SH-SY5Y (cell line): Measurements from ENCODE around the gene ZNF160.

Source experiments
- GATA2 ChIP-seq: IDR thresholded peaks from 2 replicates; pipeline ENCODE4 v1.6.1; 2011; ENCODE audit warnings: mild to moderate bottlenecking, low read depth, low read length
- GATA3 ChIP-seq: IDR thresholded peaks from 2 replicates; pipeline ENCODE4 v1.6.1; 2011; ENCODE audit warnings: low read depth, mild to moderate bottlenecking, low read length, moderate library complexity

The ZNF160 gene

GRCh38 chr19:53094754-53095575 lies 8.3 kb downstream of the ZNF160 start:
- TF ChIP-seq GATA3 (no peak), GATA2 (no peak)

GRCh38 chr19:53092723-53093122 lies 10.5 kb downstream of the ZNF160 start:
- TF ChIP-seq GATA2 = no peak
- no peak for TF ChIP-seq GATA3

GRCh38 chr19:53091413-53092254 lies 11.6 kb downstream of the ZNF160 start:
- no peak for TF ChIP-seq GATA3
- TF ChIP-seq GATA2 = no peak

GRCh38 chr19:53088091-53088490 lies 15.1 kb downstream of the ZNF160 start:
- TF ChIP-seq GATA3 (no peak), GATA2 (no peak)

GRCh38 chr19:53086949-53087348 lies 16.3 kb downstream of the ZNF160 start:
- TF ChIP-seq GATA2 = no peak
- TF ChIP-seq GATA3 = no peak

- no peak for TF ChIP-seq GATA3
- TF ChIP-seq GATA2 = no peak
These were observed 17.7 kb downstream of the ZNF160 start for GRCh38 chr19:53085496-53085895.

GRCh38 chr19:53082929-53083328 lies 20.3 kb downstream of the ZNF160 start:
- TF ChIP-seq GATA2 = no peak
- TF ChIP-seq GATA3 = no peak

GRCh38 chr19:53079313-53079924 lies 23.8 kb downstream of the ZNF160 start:
- TF ChIP-seq GATA3 (no peak), GATA2 (no peak)

GRCh38 chr19:53078668-53079067 lies 24.6 kb downstream of the ZNF160 start:
- TF ChIP-seq GATA2 = no peak
- no peak for TF ChIP-seq GATA3

- TF ChIP-seq GATA2 (no peak), GATA3 (no peak)
These were observed 26.2 kb downstream of the ZNF160 start for GRCh38 chr19:53076984-53077383.

- TF ChIP-seq GATA3 (no peak), GATA2 (no peak)
These were observed 34.4 kb downstream of the ZNF160 start for GRCh38 chr19:53068834-53069233.

- TF ChIP-seq GATA3 = no peak
- TF ChIP-seq GATA2 = no peak
These were observed 35.0 kb downstream of the ZNF160 start for GRCh38 chr19:53068199-53068598.

GRCh38 chr19:53057904-53058580 lies 45.2 kb downstream of the ZNF160 start:
- no peak for TF ChIP-seq GATA2
- TF ChIP-seq GATA3 = no peak

GRCh38 chr19:53055117-53055516 lies 48.1 kb downstream of the ZNF160 start:
- TF ChIP-seq GATA2 = no peak
- TF ChIP-seq GATA3 = no peak
